Muscle layer of duodenum (tissue), 2 donors: Measurements from ENCODE around the gene PCSK5.

Source experiments
- H3K27ac ChIP-seq: one replicate; pipeline ENCODE4 v1.7.0; 2013; ENCODE audit warnings: mild to moderate bottlenecking, low read length
- H3K27me3 ChIP-seq: one replicate; pipeline ENCODE4 v1.7.0; 2013; ENCODE audit warnings: low read depth, mild to moderate bottlenecking, control low read depth, low read length
- H3K36me3 ChIP-seq, 2 donors: one replicate each; pipeline ENCODE4 v1.7.0; 2013; ENCODE audit warnings: low read length in 2 of 2, control low read depth in 1 of 2, mild to moderate bottlenecking in 1 of 2; ENCODE audit not compliant: insufficient read depth in 2 of 2, control insufficient read depth in 1 of 2
- H3K4me1 ChIP-seq, 2 donors: one replicate each; pipeline ENCODE4 v1.7.0; 2013; ENCODE audit warnings: low read length in 2 of 2, mild to moderate bottlenecking in 2 of 2, control low read depth in 1 of 2, moderate library complexity in 1 of 2; ENCODE audit not compliant: insufficient read depth in 2 of 2, control insufficient read depth in 1 of 2
- H3K4me3 ChIP-seq, 2 donors: one replicate each; pipeline ENCODE4 v1.7.0; 2013; ENCODE audit warnings: low read length in 2 of 2, low read depth in 1 of 2, mild to moderate bottlenecking in 1 of 2
- H3K9me3 ChIP-seq, 2 donors: one replicate each; pipeline ENCODE4 v1.7.0; 2013; ENCODE audit warnings: low read length in 2 of 2, control low read depth in 1 of 2, mild to moderate bottlenecking in 1 of 2; ENCODE audit not compliant: control insufficient read depth in 1 of 2
- donor health status: healthy.

PCSK5 gene

GRCh38 chr9:76177931-76178330 lies 287.5 kb downstream of the PCSK5 start:
- H3K27ac ChIP-seq, result no peak overlapping the region
- H3K36me3 ChIP-seq, result peaks cover 4 to 20% of the 10 kb centered on the region in 2 donors
- H3K27me3 ChIP-seq, result no peaks in the 10 kb centered on the region
- no peak overlapping the region for H3K4me3 ChIP-seq
- H3K4me1 ChIP-seq, result no peaks in the 10 kb centered on the region
- no peaks in the 10 kb centered on the region for H3K9me3 ChIP-seq

- H3K27ac ChIP-seq, result no peak overlapping the region
These were observed 290.1 kb downstream of the PCSK5 start for GRCh38 chr9:76180541-76180940.

GRCh38 chr9:76181020-76181641 lies 290.7 kb downstream of the PCSK5 start:
- Histone ChIP-seq H3K4me3 (no peak overlapping the region), H3K27me3 (no peaks in the 10 kb centered on the region), H3K9me3 (no peaks in the 10 kb centered on the region), H3K36me3 (peaks cover 5 to 27% of the 10 kb centered on the region in 2 donors), H3K4me1 (no peaks in the 10 kb centered on the region), H3K27ac (no peak overlapping the region)

More at GRCh38 chr9:76180541-76180940, 290.1 kb downstream of the PCSK5 start:
- Histone ChIP-seq H3K27me3 (no peaks in the 10 kb centered on the region), H3K36me3 (peaks cover 9 to 27% of the 10 kb centered on the region in 2 donors), H3K9me3 (no peaks in the 10 kb centered on the region), H3K4me1 (no peaks in the 10 kb centered on the region), H3K4me3 (no peak overlapping the region)

GRCh38 chr9:76181781-76182180 lies 291.3 kb downstream of the PCSK5 start:
- no peak overlapping the region for H3K4me3 ChIP-seq
- no peaks in the 10 kb centered on the region for H3K4me1 ChIP-seq
- H3K9me3 ChIP-seq, result no peaks in the 10 kb centered on the region
- H3K27me3 ChIP-seq, result no peaks in the 10 kb centered on the region
- H3K36me3 ChIP-seq, result peaks cover 5 to 27% of the 10 kb centered on the region in 2 donors
- H3K27ac ChIP-seq, result no peak overlapping the region

GRCh38 chr9:76185432-76185831 lies 295.0 kb downstream of the PCSK5 start:
- Histone ChIP-seq H3K9me3 (no peaks in the 10 kb centered on the region), H3K27ac (no peak overlapping the region), H3K4me1 (no peaks in the 10 kb centered on the region), H3K4me3 (no peak overlapping the region), H3K27me3 (no peaks in the 10 kb centered on the region), H3K36me3 (peaks cover 14 to 39% of the 10 kb centered on the region in 2 donors)

GRCh38 chr9:76188286-76188685 lies 297.8 kb downstream of the PCSK5 start:
- H3K36me3 ChIP-seq, result peaks cover 17 to 22% of the 10 kb centered on the region in 2 donors

GRCh38 chr9:76188905-76189304 lies 298.4 kb downstream of the PCSK5 start:
- Histone ChIP-seq H3K36me3 (peaks cover 23 to 26% of the 10 kb centered on the region in 2 donors), H3K9me3 (no peaks in the 10 kb centered on the region), H3K4me1 (no peaks in the 10 kb centered on the region), H3K27ac (no peak overlapping the region), H3K4me3 (no peak overlapping the region), H3K27me3 (no peaks in the 10 kb centered on the region)

More at GRCh38 chr9:76188286-76188685, 297.8 kb downstream of the PCSK5 start:
- H3K4me1 ChIP-seq, result no peaks in the 10 kb centered on the region
- no peaks in the 10 kb centered on the region for H3K9me3 ChIP-seq
- H3K4me3 ChIP-seq, result no peak overlapping the region
- no peak overlapping the region for H3K27ac ChIP-seq
- H3K27me3 ChIP-seq, result no peaks in the 10 kb centered on the region

- no peaks in the 10 kb centered on the region for H3K27me3 ChIP-seq
- no peak overlapping the region for H3K27ac ChIP-seq
- H3K9me3 ChIP-seq, result no peaks in the 10 kb centered on the region
- peaks cover 18 to 22% of the 10 kb centered on the region in 2 donors for H3K36me3 ChIP-seq
- no peak overlapping the region for H3K4me3 ChIP-seq
- H3K4me1 ChIP-seq, result no peaks in the 10 kb centered on the region
These were observed 301.0 kb downstream of the PCSK5 start for GRCh38 chr9:76191493-76191892.

- Histone ChIP-seq H3K4me3 (no peak overlapping the region), H3K27me3 (no peaks in the 10 kb centered on the region), H3K4me1 (no peaks in the 10 kb centered on the region), H3K36me3 (peaks cover 18 to 22% of the 10 kb centered on the region in 2 donors), H3K27ac (no peak overlapping the region), H3K9me3 (no peaks in the 10 kb centered on the region)
These were observed 301.5 kb downstream of the PCSK5 start for GRCh38 chr9:76192013-76192412.

GRCh38 chr9:76194896-76195295 lies 304.4 kb downstream of the PCSK5 start:
- H3K36me3 ChIP-seq, result peaks cover 9 to 13% of the 10 kb centered on the region in 2 donors
- no peaks in the 10 kb centered on the region for H3K27me3 ChIP-seq
- H3K9me3 ChIP-seq, result no peaks in the 10 kb centered on the region
- no peaks in the 10 kb centered on the region for H3K4me1 ChIP-seq
- H3K4me3 ChIP-seq, result no peak overlapping the region
- H3K27ac ChIP-seq, result no peak overlapping the region

GRCh38 chr9:76198336-76198735 lies 307.9 kb downstream of the PCSK5 start:
- H3K9me3 ChIP-seq, result no peaks in the 10 kb centered on the region
- H3K27ac ChIP-seq, result no peak overlapping the region
- no peak overlapping the region for H3K4me3 ChIP-seq
- H3K4me1 ChIP-seq, result no peaks in the 10 kb centered on the region
- peaks cover 6 to 9% of the 10 kb centered on the region in 2 donors for H3K36me3 ChIP-seq
- no peaks in the 10 kb centered on the region for H3K27me3 ChIP-seq

- H3K9me3 ChIP-seq, result no peaks in the 10 kb centered on the region
- H3K4me1 ChIP-seq, result no peaks in the 10 kb centered on the region
- no peaks in the 10 kb centered on the region for H3K36me3 ChIP-seq
- H3K4me3 ChIP-seq, result no peak overlapping the region
- H3K27ac ChIP-seq, result no peak overlapping the region
- H3K27me3 ChIP-seq, result no peaks in the 10 kb centered on the region
These were observed 309.8 kb downstream of the PCSK5 start for GRCh38 chr9:76200315-76200714.
